OCI-LY7 (cell line): ENCODE measurements around the gene IP6K3. TPM values are rescaled to one million over a fixed set of nuclear protein-coding genes. Genes with fewer than 3 reads are reported as not detected.

Experiments
- BruUV-seq: library from RNA; stranded (reverse); fragments of 400-500 nt; replicated peaks from 2 replicates; lab custom pipeline; 2021; lab: Mats Ljungman, UMichigan
- CTCF ChIA-PET: fragments of 300-600 bp; sonication (Branson Sonifier 250); formaldehyde crosslinking; loops from one replicate; lab custom pipeline; 2022; ENCODE audit warnings: antibody characterized with exemption; ENCODE audit not compliant: unreplicated experiment; lab: Charles Lee
- POLR2A ChIA-PET: fragments of 300-600 bp; sonication (Branson Sonifier 250); formaldehyde crosslinking; loops from one replicate; lab custom pipeline; 2022; ENCODE audit warnings: antibody characterized with exemption; lab: Charles Lee
- DNase-seq: peaks from one replicate; pipeline ENCODE4 v3.0.0-alpha.2; 2015; ENCODE audit warnings: low spot score
- H2AFZ ChIP-seq: fragments of 200-600 bp; sonication (generic), shearing (Covaris generic); 2 replicates; pipeline ENCODE4 v1.6.1; 2014; ENCODE audit warnings: mild to moderate bottlenecking, antibody characterized with exemption, low read length, moderate library complexity
- H3K27ac ChIP-seq: fragments of 200-600 bp; sonication (generic); 2 replicates; pipeline ENCODE4 v1.5.1; 2014; ENCODE audit warnings: mixed run types, low read depth, mild to moderate bottlenecking, moderate library complexity, low read length, inconsistent platforms; ENCODE audit not compliant: poor library complexity, severe bottlenecking
- H3K36me3 ChIP-seq: fragments of 200-600 bp; sonication (generic); 2 replicates; pipeline ENCODE4 v1.6.1; 2014; ENCODE audit warnings: mild to moderate bottlenecking, antibody characterized with exemption, low read length, moderate library complexity, mixed read lengths; ENCODE audit not compliant: insufficient read depth
- H3K4me1 ChIP-seq: fragments of 200-600 bp; sonication (generic); 2 replicates; pipeline ENCODE4 v1.5.1; 2014; ENCODE audit warnings: mild to moderate bottlenecking, low read length; ENCODE audit not compliant: insufficient read depth, poor library complexity, severe bottlenecking
- H3K4me2 ChIP-seq: fragments of 200-600 bp; sonication (generic); 2 replicates; pipeline ENCODE4 v1.6.1; 2014; ENCODE audit warnings: mild to moderate bottlenecking, low read length
- H3K4me3 ChIP-seq: fragments of 200-600 bp; sonication (generic); 2 replicates; pipeline ENCODE4 v1.5.1; 2014; ENCODE audit warnings: mild to moderate bottlenecking, low read depth, low read length; ENCODE audit not compliant: poor library complexity, severe bottlenecking
- H3K79me2 ChIP-seq: fragments of 200-600 bp; sonication (generic); 2 replicates; pipeline ENCODE4 v1.6.1; 2016; ENCODE audit warnings: low read depth, mild to moderate bottlenecking, low read length, moderate library complexity, mixed read lengths; ENCODE audit not compliant: insufficient read depth
- H3K9me2 ChIP-seq: fragments of 200-600 bp; sonication (generic); 2 replicates; pipeline ENCODE4 v1.6.1; 2016; ENCODE audit warnings: mild to moderate bottlenecking, low read length, mixed read lengths; ENCODE audit not compliant: insufficient read depth
- H3K9me3 ChIP-seq: fragments of 200-600 bp; sonication (generic); 2 replicates; pipeline ENCODE4 v1.6.1; 2014; ENCODE audit warnings: mild to moderate bottlenecking, mixed run types, low read length, mixed read lengths
- H4K20me1 ChIP-seq: fragments of 200-600 bp; sonication (generic); 2 replicates; pipeline ENCODE4 v1.6.1; 2014; ENCODE audit warnings: mild to moderate bottlenecking, antibody characterized with exemption, low read length, moderate library complexity, mixed read lengths; ENCODE audit not compliant: insufficient read depth
- EZH2phosphoT487 ChIP-seq: fragments of 200-600 bp; sonication (generic); IDR thresholded peaks from 2 replicates; pipeline ENCODE4 v1.6.1; 2018; ENCODE audit warnings: low read depth, borderline replicate concordance, mild to moderate bottlenecking, mixed run types, antibody characterized with exemption, low read length, moderate library complexity, mixed read lengths
- intact Hi-C: fragments of 100-400 bp; cut with micrococcal nuclease; formaldehyde crosslinking; loops from one replicate; pipeline ENCODE4 v1.10.0; 2022; ENCODE audit not compliant: unreplicated experiment
- total RNA-seq, 2 experiments: library from RNA; depleted of rRNA in 1 of 2; stranded (reverse); fragments of >200 nt in 1 of 2; shearing (Covaris generic) in 1 of 2; gene quantifications; 2 replicates each; pipeline ENCODE4 v1.2.3, GENCODE V29; 2014 to 2022
- TF ChIP-seq, protein P1 (sequence below): fragments of 200-600 bp; sonication (generic); conservative IDR thresholded peaks from 2 replicates; pipeline ENCODE4 v1.5.1; 2014; ENCODE audit warnings: mild to moderate bottlenecking, antibody characterized with exemption, low read length, moderate library complexity, mixed read lengths

IP6K3 gene
- total RNA-seq, 2 experiments from 2014 or later, result not detected

DNA sequence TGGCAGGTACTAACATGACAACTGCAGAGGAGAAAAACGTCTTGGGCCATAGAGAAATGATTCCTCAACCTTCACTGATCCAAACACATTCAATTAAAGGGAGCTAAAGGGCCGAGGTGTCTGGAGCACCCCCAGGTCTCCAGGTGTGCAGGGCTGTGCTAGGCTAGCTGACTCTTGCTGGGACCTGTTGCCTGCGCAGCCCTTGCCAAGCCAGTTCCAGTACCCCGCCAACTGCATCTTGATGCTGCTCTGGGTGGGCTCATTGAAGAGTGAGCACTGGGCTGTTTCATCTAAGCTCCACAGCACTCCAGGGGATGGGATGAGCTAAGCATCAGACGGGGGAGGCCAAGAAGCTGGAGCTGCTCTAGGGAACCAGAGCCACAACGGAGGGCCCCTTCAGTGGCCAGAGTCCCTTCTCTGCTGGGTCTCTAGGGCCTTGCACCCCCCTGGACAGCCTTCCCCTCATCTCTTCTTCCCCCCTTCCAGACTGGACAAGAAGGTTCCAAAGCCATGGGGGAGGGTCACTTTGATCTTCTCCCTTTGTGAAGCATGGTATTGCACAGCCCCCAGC, 26.3 kb upstream of the IP6K3 start:
- intact Hi-C loops, result loop anchor here (2.0 kb wide), 1 partner anchor 58 kb away; no protein-coding TSS in a partner anchor
- no peak for DNase-seq

DNA sequence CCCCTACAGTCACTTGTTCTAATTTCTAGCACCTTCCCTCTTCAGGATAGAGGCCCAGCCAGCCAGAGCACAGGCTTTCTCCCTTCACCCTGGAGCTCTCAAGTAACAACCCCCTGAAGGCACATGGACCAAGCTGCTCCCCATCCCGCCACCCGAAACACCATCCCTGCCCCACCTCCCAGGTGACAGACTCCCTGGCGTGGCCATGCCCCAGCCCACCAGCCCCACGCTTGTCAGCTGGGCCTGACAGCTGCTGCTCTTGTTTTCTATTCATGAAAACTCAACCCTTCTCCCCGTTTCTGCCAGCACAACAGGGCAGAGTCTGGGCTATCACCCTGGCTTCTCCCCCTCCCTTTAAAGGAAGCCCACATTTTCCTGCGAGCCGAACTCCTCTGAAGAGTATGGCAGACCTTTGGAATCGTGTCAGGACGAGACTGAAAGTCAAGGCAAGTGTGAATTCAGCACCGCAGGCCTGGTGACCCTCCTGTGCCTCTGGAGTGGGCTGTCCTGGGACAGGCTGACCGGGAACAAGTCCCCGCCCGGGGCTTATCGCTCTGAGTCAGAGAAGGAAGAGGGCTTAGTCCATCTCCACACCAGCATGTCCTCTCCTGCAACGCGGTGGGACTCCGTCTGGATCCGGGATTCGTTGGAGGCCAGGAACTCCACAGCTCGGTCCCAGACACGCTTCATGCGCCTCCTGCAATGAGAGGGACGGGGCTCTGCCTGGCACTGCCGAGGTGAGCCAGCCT, 25.6 kb upstream of the IP6K3 start:
- BruUV-seq, result no TSS peak
- Histone ChIP-seq H3K9me2 (no peaks in the 10 kb centered on the region), H3K27ac (no peak overlapping the region), H3K36me3 (peaks cover 48% of the 10 kb centered on the region), H2AFZ (no peak overlapping the region), H3K79me2 (no peaks in the 10 kb centered on the region), H3K4me2 (no peak overlapping the region), H3K4me3 (no peak overlapping the region), H4K20me1 (no peaks in the 10 kb centered on the region), H3K9me3 (no peaks in the 10 kb centered on the region), H3K4me1 (peaks cover 3% of the 10 kb centered on the region)
- no peak for TF ChIP-seq EZH2phosphoT487
- TF ChIP-seq, protein P1, sequence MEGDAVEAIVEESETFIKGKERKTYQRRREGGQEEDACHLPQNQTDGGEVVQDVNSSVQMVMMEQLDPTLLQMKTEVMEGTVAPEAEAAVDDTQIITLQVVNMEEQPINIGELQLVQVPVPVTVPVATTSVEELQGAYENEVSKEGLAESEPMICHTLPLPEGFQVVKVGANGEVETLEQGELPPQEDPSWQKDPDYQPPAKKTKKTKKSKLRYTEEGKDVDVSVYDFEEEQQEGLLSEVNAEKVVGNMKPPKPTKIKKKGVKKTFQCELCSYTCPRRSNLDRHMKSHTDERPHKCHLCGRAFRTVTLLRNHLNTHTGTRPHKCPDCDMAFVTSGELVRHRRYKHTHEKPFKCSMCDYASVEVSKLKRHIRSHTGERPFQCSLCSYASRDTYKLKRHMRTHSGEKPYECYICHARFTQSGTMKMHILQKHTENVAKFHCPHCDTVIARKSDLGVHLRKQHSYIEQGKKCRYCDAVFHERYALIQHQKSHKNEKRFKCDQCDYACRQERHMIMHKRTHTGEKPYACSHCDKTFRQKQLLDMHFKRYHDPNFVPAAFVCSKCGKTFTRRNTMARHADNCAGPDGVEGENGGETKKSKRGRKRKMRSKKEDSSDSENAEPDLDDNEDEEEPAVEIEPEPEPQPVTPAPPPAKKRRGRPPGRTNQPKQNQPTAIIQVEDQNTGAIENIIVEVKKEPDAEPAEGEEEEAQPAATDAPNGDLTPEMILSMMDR, result no peak
- ChIA-PET POLR2A (no interaction called here), CTCF (no interaction called here)
- intact Hi-C loops, result loop anchor here (2.0 kb wide), 1 partner anchor 57 kb away; no protein-coding TSS in a partner anchor
- no peak for DNase-seq

More for the DNA sequence above, 26.3 kb upstream of the IP6K3 start:
- H3K9me3 ChIP-seq, result no peaks in the 10 kb centered on the region
- no peak overlapping the region for H3K4me3 ChIP-seq
- H3K27ac ChIP-seq, result no peak overlapping the region
- H3K9me2 ChIP-seq, result no peaks in the 10 kb centered on the region
- H3K4me1 ChIP-seq, result peaks cover 3% of the 10 kb centered on the region
- H3K4me2 ChIP-seq, result no peak overlapping the region
- H2AFZ ChIP-seq, result no peak overlapping the region
- H3K36me3 ChIP-seq, result peaks cover 55% of the 10 kb centered on the region
- ChIA-PET CTCF (no interaction called here), POLR2A (no interaction called here)
- H3K79me2 ChIP-seq, result no peaks in the 10 kb centered on the region
- H4K20me1 ChIP-seq, result no peaks in the 10 kb centered on the region
- BruUV-seq, result no TSS peak
- TF ChIP-seq EZH2phosphoT487, result no peak
- TF ChIP-seq, protein P1, result no peak
